Subcutaneous abdominal adipose tissue (tissue), 5 donors: Measurements from ENCODE around the gene ZNF366.

Experiments used
- H3K27ac ChIP-seq: one replicate; pipeline ENCODE4 v1.7.0; 2013; ENCODE audit warnings: low read depth, mild to moderate bottlenecking, inconsistent platforms, low read length, moderate library complexity
- H3K27me3 ChIP-seq, 5 donors: one replicate each; pipeline ENCODE4 v1.7.0; 2013; ENCODE audit warnings: low read length in 5 of 5, inconsistent platforms in 1 of 5; ENCODE audit not compliant: control insufficient read depth in 5 of 5, insufficient read depth in 4 of 5
- H3K36me3 ChIP-seq, 5 donors: one replicate each; pipeline ENCODE4 v1.7.0; 2013; ENCODE audit warnings: low read length in 5 of 5; ENCODE audit not compliant: control insufficient read depth in 5 of 5, insufficient read depth in 5 of 5
- H3K4me1 ChIP-seq, 5 donors: one replicate each; pipeline ENCODE4 v1.7.0; 2013; ENCODE audit warnings: low read length in 5 of 5, mild to moderate bottlenecking in 3 of 5, moderate library complexity in 1 of 5; ENCODE audit not compliant: control insufficient read depth in 5 of 5, insufficient read depth in 5 of 5
- H3K4me3 ChIP-seq, 5 donors: one replicate each; pipeline ENCODE4 v1.7.0; 2013; ENCODE audit warnings: low read length in 5 of 5, low read depth in 1 of 5
- H3K9ac ChIP-seq, 5 donors: one replicate each; pipeline ENCODE4 v1.7.0; 2013; ENCODE audit warnings: low read length in 5 of 5, mild to moderate bottlenecking in 4 of 5, moderate library complexity in 3 of 5
- H3K9me3 ChIP-seq, 5 donors: one replicate each; pipeline ENCODE4 v1.7.0; 2013; ENCODE audit warnings: low read length in 5 of 5; ENCODE audit not compliant: control insufficient read depth in 5 of 5
- donor health status: healthy.
- donor health status: healthy.
- donor health status: healthy.
- donor health status: healthy.
- donor health status: healthy.

ZNF366 gene

GRCh38 chr5:72510610-72511181 is 3.5 kb upstream of the ZNF366 start:
- peaks cover 3 to 44% (median 33%) of the 10 kb centered on the region in 5 donors for H3K4me1 ChIP-seq
- H3K36me3 ChIP-seq = no peaks in the 10 kb centered on the region
- H3K27ac ChIP-seq = peak overlapping the region; percentile 98
- no peak overlapping the region for H3K9ac ChIP-seq
- H3K4me3 ChIP-seq = no peak overlapping the region
- H3K9me3 ChIP-seq = no peaks in the 10 kb centered on the region
- H3K27me3 ChIP-seq = no peaks in the 10 kb centered on the region

- H3K27ac ChIP-seq = peak overlapping the region; percentile 98
- H3K4me1 ChIP-seq = peaks cover 3 to 56% (median 44%) of the 10 kb centered on the region in 5 donors
- no peaks in the 10 kb centered on the region for H3K9me3 ChIP-seq
- no peak overlapping the region for H3K9ac ChIP-seq
- no peaks in the 10 kb centered on the region for H3K27me3 ChIP-seq
- H3K36me3 ChIP-seq = no peaks in the 10 kb centered on the region
- H3K4me3 ChIP-seq = no peak overlapping the region
Observed at GRCh38 chr5:72509401-72509800, 2.2 kb upstream of the ZNF366 start.

GRCh38 chr5:72508241-72509170 is 1.3 kb upstream of the ZNF366 start:
- Histone ChIP-seq H3K9ac (no peak overlapping the region), H3K27me3 (no peaks in the 10 kb centered on the region), H3K4me3 (no peak overlapping the region), H3K9me3 (no peaks in the 10 kb centered on the region), H3K27ac (peak overlapping the region; percentile 98), H3K4me1 (peaks cover 3 to 65% (median 53%) of the 10 kb centered on the region in 5 donors), H3K36me3 (no peaks in the 10 kb centered on the region)

- no peak overlapping the region for H3K9ac ChIP-seq
- peak overlapping the region; percentile 98 for H3K27ac ChIP-seq
- H3K4me3 ChIP-seq = peak overlapping the region in 3 of 5 donors; percentile 51 to 63 (median 54)
- peaks cover 3 to 70% (median 57%) of the 10 kb centered on the region in 5 donors for H3K4me1 ChIP-seq
- H3K27me3 ChIP-seq = no peaks in the 10 kb centered on the region
- no peaks in the 10 kb centered on the region for H3K9me3 ChIP-seq
- no peaks in the 10 kb centered on the region for H3K36me3 ChIP-seq
Observed at GRCh38 chr5:72507907-72508238, 663 bp upstream of the ZNF366 start.

GRCh38 chr5:72506158-72506549 is 1.1 kb downstream of the ZNF366 start:
- H3K36me3 ChIP-seq = no peaks in the 10 kb centered on the region
- H3K27ac ChIP-seq = peak overlapping the region; percentile 98
- H3K4me1 ChIP-seq = peaks cover 3 to 70% (median 58%) of the 10 kb centered on the region in 5 donors
- H3K4me3 ChIP-seq = peak overlapping the region in 4 of 5 donors; percentile 36 to 63 (median 52)
- H3K27me3 ChIP-seq = no peaks in the 10 kb centered on the region
- H3K9ac ChIP-seq = peak overlapping the region in 2 of 5 donors; percentile 52 to 68
- no peaks in the 10 kb centered on the region for H3K9me3 ChIP-seq

GRCh38 chr5:72505539-72506157 is 1.6 kb downstream of the ZNF366 start:
- no peaks in the 10 kb centered on the region for H3K9me3 ChIP-seq
- peaks cover 3 to 66% (median 55%) of the 10 kb centered on the region in 5 donors for H3K4me1 ChIP-seq
- H3K36me3 ChIP-seq = no peaks in the 10 kb centered on the region
- peak overlapping the region in 4 of 5 donors; percentile 36 to 63 (median 52) for H3K4me3 ChIP-seq
- no peaks in the 10 kb centered on the region for H3K27me3 ChIP-seq
- H3K27ac ChIP-seq = peak overlapping the region; percentile 98
- H3K9ac ChIP-seq = peak overlapping the region; percentile 8 to 68 (median 52)

- H3K36me3 ChIP-seq = no peaks in the 10 kb centered on the region
- H3K27ac ChIP-seq = peak overlapping the region; percentile 98
- H3K4me1 ChIP-seq = peaks cover 3 to 66% (median 55%) of the 10 kb centered on the region in 5 donors
- H3K9me3 ChIP-seq = no peaks in the 10 kb centered on the region
- H3K9ac ChIP-seq = peak overlapping the region; percentile 48 to 68 (median 53)
- H3K4me3 ChIP-seq = peak overlapping the region in 4 of 5 donors; percentile 16 to 63 (median 52)
- no peaks in the 10 kb centered on the region for H3K27me3 ChIP-seq
Observed at GRCh38 chr5:72505016-72505415, 2.2 kb downstream of the ZNF366 start.

- H3K27me3 ChIP-seq = no peaks in the 10 kb centered on the region
- no peaks in the 10 kb centered on the region for H3K9me3 ChIP-seq
- peaks cover 0 to 62% (median 49%) of the 10 kb centered on the region in 5 donors for H3K4me1 ChIP-seq
- peak overlapping the region; percentile 98 for H3K27ac ChIP-seq
- no peaks in the 10 kb centered on the region for H3K36me3 ChIP-seq
- peak overlapping the region in 4 of 5 donors; percentile 9 to 63 (median 43) for H3K4me3 ChIP-seq
- H3K9ac ChIP-seq = peak overlapping the region; percentile 48 to 68 (median 53)
Observed at GRCh38 chr5:72503888-72504491, 3.2 kb downstream of the ZNF366 start.

- no peaks in the 10 kb centered on the region for H3K27me3 ChIP-seq
- H3K9me3 ChIP-seq = no peaks in the 10 kb centered on the region
- no peaks in the 10 kb centered on the region for H3K36me3 ChIP-seq
- peak overlapping the region; percentile 59 for H3K27ac ChIP-seq
- no peak overlapping the region for H3K4me3 ChIP-seq
- H3K4me1 ChIP-seq = peaks cover 0 to 49% (median 40%) of the 10 kb centered on the region in 5 donors
- H3K9ac ChIP-seq = no peak overlapping the region
Observed at GRCh38 chr5:72501488-72501887, 5.7 kb downstream of the ZNF366 start.
